Stimulated activated CD4-positive, alpha-beta T cell treated with anti-CD3 and anti-CD28 coated beads, Interleukin-4, amount 100 ng/mL, for 4 hours (primary cell): Measurements from ENCODE around the gene TUBB6.

Experiments used
- DNase-seq, 2 experiments: peaks; one replicate each; pipeline ENCODE4 v3.0.0-alpha.2; 2020

TUBB6 gene

DNA sequence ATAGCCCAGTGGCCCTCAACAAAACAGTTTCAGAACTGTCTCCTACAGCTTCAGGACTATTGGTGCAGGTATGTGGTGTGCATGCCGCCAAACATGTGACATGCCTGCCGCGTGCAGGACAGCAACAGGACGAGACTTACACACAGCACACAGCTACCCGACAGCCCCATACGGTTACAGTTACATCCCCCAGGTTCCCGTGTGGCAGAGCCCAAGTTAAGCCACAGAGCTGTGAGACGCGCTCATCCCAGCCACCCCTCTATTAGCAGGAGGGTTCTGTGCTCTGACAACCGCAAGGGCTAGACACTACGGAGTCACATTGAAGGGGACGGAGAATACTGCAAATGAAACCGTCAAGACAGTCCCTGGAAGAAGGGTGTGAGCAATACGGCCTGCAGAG lies 16.4 kb upstream of the TUBB6 start:
- no peak for DNase-seq

DNA sequence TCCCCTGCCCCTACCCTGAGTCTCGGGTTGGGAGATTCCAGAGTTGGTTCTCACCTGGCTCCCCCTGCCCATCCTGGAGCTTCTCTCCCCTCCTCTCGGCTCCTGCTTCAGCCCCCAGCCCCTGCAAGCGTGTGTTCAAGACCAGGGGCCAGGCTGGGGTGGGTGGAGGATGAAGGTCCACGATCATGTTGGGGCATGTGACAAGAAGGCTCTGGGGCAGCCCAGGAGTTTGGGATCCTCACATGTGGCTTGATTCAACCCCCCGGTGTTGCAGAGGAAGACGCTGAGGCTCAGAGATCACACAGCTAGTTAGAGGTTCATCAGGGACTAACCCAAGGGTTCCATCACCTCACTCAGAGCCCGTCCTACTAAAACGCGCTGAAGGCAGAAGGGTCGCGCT lies 14.2 kb upstream of the TUBB6 start:
- no peak for DNase-seq

DNA sequence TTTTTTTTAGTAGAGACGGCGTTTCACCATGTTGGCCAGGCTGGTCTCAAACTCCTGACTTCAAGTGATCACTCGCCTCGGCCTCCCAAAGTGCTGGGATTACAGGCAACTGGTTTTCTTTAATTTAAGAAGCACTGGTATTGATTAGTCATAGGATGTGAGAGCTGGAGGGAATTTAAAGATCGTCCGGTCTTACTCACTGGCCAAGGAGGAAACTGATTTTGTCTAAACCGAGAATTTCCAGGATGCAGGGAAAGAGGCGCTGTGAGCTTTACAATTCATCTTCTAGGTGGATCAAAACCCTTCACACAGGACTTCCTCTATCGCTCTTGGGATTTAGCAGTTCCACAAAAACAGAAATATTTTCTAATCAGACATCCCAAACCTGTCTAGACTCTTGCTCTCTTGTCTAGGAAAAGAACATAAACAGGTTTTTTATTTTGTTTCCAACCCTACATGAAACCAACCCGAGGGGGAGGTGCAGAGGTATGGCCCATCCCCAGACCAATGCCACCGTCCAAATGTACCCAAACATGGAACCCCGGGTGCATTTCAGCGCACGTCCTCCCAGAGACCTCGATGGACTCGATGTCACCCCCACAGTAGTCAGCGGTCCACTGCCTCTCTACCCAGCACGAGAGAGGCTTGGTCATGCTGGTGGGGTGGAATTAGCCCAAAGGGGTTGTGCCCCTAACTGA lies 12.5 kb upstream of the TUBB6 start:
- DNase-seq, result no peak

DNA sequence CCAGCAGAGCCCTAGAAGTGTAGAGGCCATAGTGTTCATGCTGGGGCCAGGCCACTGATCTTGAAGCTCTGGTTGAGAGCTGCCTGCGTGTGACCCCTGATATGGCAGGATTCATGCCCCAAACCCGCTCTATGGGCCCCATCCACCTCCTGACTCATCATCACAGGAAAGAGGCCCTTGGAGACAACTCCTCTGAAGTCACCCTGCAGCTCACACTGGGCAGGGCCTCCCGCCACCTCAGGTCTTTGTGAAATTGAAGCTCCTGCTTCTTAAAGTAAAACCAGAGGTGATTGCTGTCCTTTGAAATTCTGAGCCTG lies 12.0 kb upstream of the TUBB6 start:
- DNase-seq, result no peak

DNA sequence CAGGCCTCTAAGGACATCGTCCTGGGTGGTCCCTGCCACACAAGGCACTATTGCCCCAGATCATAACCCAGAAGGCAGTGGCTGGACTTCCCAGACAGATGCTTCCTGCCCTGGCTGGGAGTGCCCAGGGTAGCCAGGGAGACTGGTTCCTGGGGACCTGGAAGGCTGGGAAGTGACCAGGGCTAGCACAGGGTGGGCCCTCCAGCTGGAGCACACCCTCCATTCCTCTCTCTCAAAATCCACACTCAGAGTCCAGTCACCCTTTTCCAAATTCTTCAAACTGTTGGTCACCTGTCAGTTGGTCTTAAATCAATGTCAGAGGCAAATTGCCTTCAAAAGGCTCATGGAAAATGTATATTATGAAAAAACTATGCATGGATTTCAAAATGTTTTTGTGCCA lies 11.6 kb upstream of the TUBB6 start:
- DNase-seq, result no peak

DNA sequence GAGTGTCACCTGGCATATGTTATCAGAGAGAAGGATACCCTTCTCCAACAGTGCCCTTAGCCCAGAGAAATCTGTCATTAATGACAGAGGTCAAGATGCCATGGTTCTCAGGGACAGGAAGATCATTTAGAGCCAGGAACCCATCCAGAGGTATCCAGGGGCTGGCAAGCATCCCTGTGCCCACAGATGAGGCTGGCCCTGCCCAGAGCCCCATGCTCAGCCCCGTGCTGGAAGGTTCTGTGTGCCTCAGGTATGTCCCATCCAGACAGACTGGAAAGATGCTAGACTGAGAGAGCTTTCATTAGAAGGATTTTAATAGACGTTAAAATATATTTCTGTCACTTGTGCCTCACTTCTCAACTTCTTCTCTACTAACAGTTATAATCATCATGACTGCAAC lies 8.2 kb upstream of the TUBB6 start:
- no peak for DNase-seq

DNA sequence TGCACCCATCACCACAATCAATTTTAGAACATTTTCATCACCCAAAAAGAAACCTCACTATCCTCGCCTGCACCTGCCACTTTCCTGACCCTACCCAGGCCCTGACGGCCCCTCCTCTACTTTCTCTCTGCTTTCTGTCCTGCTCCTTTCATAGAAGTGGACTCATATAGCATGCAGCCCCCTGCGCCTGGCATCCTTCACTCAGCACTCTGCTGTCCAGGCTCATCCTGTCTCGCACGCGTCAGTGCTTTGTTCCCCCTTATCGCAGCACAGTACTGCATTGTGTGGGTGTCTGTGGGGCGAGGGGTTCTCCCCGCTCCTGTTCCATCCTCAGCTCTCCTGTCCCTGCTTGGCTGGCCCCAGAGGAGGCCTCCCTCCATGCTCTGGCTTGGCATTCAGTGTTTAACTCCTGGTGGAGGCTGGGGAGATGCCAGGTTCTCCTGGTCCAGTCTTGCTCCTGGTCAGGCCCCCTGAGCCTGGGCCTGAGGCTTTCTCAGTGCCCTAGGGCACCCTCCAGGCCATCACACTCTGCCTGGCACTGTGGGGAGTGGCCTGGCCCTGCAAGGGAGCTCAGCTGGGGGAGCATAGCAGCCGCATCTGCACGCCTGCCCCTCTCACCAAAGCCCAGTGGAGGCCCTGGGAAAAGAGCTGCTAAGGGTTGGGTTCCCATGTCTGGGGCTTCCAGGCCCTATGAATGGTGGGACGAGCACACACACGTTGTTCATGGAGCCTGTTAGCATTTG lies 6.6 kb upstream of the TUBB6 start:
- no peak for DNase-seq

DNA sequence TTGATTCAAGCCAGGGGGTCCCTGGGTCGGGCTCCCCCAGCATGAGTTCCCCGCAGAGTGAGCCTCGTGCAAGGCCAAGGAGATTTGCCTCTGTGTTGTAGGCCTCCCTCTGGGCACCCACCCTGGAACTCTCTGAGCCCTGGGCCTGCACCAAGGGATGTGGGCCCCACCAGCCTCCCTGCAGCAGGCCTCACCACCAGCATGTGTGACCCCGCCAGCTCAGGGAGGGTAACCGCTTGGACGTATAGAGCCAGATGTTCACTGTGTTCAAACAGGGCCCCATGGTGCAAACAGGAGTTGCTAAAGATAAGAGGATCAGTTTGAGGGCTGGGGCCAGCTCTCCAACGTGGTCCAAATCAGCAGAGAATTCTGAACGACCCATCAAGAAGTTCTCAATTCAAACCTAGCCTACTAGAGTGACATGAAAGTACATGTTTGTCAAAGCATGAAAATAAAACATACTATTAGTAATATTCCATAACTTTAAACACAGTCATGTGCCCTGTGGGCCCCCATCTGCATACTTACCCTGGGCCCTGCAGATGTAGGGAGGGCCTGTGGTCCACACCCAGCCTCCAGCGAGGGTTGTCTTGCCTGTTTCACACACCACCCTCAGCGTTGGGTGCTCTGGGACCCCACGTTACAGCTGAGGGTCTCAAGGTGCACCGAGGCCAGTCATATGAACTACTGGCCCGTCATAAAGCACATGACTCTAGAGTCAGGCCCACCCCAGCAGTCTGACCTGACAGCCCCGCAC lies 5.5 kb upstream of the TUBB6 start:
- no peak for DNase-seq

DNA sequence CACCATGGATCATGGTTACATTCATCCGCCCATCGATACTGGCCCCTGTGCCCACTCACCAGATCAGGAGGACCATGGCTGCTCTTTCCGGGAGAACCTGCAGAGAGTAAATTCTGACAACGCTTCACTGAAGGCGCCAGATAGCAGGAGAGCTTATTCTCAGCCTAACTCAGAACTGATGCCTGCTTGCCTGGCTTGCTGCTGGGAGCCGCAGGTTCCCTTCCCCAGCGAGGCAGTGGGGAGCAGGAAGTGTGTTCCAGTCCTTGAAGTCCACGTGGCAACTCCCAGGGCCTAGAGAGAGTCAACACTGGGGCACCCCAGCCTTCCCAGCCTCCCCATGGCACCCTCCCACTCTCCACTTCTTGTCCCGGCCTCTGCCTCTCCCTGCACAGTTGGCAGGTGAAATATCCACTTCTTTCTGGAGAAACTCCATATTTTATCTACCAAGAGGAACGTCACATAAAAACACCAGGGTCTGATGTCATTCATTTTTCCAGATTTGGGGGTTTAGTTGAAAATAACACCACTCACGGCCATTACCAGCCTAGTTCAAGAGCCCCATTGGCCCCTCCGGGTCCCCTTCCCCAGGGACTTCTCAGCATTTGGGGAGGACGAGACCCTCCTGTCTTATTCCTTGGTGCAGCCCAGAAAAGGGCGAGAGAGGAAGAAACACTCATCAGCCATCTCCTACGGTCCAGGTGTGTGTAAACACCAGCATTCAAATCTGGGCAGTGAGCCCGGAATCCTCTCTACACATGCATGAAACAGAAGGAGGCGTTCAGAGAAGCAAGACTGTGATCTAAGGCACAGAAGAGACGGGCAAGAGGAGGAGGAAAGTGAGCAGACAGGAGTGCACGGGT lies 3.5 kb upstream of the TUBB6 start:
- no peak for DNase-seq

DNA sequence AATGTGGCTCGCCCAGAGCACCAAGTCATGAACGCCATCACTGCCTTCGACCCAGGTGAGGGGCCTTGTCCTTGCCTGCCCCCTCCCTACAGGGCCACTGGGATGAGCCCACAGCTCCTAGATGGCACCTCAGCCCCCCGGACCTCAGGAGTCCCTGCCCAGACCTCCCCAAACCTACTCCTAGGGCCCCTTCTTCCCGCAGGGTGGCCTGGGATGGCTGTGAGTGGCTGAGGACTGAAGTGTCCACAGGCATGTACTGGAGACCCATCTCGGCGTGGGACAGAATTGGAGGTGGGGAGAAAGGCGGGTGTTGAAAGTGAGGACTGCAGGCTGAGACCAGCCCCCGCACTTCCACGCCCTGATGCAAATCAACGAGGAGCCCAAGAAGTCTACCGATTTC lies 2.8 kb upstream of the TUBB6 start:
- DNase-seq, result no peak

DNA sequence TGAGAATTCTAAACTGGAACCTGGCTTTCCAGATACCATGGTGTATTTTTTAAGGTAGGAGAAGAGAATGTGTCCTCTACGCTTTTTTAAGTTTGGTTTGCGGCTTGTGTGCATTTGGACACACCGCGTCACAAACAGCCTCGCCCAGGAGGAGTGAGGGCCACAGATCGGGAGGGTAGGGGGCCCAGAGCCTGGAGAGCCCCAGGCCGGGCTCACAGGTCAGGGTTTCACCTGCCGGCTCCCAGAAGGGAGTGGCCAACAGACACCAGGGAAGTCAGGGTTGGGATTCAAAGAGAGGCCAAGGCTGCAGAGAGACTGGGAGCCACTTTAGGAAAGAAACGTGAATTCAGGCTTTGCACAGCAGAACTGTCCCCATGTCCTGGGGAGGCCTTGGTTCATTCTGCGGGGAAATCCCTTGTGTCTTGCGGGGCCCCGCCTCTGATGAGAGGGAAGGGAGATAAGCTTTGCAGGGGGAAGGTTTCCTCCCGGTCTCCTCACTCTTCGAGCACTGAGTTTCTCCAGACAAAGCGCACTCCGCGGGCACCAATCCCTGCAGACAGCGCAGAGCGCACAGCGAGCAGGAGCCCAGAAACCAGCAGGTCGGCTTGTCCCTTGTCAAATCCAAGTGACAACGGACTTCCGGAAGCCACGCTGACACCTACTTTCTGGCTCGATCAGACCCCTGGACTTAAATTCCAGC lies 2.0 kb upstream of the TUBB6 start:
- no peak for DNase-seq

DNA sequence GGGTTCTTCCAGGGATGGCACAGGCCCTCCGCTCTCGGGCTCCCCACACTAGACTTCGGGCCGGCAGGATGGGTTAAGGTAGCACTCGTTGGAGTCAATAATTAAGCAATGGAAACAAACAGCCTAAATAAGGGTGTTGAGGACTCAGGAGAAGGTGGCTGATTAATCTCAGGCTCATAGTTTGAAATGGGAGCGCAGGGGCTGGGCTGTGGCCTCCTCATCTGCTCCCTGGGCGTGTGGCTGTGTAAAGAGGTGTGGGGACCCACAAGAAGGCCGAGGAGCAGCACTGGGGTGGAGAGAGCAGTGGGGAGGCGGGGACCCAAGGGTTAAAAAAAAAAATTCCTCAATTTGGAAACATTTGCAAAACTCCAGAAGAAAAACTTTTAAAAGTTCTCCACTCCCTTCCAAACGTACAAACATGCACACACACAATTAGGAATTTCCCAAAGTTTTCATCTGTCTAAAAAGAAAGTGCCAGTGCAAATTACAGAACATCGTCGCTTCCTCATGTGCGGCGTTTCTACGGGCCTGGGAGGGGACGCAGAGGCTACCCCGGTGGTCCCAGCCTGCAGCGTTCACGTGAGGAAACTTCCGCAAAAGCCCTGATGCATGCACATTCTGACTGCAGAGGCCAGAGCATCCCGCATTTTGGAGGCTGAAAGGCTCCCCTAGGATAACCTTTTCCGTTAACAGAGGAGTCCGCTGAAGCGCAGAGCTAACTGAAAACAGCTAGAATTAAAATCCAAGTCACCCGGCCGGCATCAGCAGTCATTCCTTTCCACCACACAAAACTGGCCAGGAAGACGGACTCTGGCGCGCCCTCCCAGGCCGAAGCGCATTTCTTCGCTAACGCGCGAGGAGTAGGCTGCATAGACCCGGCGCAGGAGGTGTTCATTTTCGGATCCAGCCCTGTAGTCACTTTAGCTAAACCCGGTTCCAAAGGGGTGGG lies 1.0 kb upstream of the TUBB6 start:
- DNase-seq, result no peak

DNA sequence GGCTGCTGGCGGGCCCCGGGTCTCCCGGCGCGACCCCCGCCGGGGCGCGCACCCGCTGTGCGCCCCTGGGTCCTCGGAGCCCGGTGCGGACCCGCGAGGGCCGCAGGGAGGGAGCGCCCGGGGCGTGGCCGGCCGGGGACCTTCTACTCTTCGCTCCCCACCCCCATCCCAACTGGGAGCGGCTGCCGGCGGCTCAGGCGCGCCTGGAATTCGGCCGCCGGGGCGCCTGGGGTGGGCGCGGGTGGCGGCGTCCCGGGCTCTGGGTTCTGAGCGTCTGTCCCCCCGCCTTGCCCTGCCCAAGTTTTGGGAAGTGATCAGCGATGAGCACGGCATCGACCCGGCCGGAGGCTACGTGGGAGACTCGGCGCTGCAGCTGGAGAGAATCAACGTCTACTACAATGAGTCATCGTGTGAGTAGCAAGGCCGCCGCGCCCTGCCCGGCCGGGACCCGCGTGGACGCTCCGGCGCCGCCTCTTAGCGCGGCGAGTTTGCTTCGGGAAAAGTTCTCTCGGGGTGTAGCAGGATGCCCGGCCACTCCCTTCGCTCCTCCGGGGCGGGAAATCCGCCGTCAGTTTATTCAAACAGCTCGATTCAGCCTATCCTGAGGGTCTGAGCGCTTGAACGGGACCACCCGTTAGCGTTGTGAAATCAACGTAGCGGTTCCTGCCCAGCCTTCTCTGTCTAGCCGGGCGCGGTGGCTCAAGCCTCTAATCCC lies 502 bp downstream of the TUBB6 start:
- DNase-seq, result no peak

DNA sequence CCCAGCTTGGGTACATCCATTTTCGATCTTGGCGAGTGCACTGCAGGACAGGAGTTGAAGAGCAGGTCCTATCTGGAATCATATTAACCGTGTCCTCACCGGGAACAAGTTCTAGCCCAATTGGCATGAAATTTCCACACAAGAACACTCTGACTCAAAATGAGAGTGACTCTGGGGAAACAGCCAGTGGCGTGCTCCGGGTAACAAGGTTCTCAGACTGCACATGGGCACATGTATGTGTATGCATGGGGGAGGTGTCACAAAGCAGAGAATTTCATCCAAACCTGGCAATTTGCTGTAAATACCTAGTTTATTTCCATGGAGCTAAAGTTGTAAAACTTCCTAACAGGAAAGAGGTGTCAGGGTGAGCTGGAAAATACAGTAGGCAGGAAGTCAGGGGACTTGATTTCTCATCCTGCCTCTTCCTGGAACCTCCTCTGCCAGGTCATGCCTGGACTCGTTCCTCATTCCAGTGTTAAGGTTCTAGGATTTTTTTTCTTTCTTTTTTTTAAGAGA lies 1.7 kb downstream of the TUBB6 start:
- DNase-seq, result no peak

DNA sequence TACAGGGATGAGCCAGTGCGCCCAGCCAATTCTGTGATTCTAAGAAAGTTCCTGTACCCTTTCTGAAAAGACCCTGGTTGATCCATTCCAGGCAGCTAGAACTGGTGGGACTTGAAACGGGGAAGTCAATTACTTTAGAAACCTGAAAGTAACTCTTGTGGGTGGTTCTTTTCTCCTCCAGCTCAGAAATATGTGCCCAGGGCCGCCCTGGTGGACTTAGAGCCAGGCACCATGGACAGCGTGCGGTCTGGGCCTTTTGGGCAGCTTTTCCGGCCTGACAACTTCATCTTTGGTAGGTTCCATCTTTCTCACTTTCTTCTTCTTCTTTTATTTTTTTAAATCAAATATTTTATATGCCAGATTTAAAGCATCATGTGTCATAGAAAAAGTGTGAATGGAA lies 2.7 kb downstream of the TUBB6 start:
- no peak for DNase-seq

DNA sequence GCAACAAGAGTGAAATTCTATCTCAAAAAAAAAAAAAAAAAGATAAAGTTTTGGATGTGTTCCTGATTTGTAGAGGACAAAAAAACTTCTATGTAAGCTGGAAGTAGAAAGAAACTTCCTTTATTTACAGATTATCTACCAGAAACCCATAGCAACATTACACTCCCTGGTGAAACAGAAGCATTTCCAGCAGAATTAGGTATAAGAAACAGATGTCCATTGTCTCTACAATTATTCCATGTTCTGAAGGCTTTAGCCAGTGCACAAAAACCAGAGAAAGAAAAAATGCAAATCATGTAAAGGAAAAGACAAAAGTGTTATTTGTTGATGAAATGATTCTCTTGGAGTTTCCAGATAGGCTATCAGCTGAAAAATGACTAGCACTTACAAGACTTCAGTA lies 4.9 kb downstream of the TUBB6 start:
- DNase-seq, result no peak

DNA sequence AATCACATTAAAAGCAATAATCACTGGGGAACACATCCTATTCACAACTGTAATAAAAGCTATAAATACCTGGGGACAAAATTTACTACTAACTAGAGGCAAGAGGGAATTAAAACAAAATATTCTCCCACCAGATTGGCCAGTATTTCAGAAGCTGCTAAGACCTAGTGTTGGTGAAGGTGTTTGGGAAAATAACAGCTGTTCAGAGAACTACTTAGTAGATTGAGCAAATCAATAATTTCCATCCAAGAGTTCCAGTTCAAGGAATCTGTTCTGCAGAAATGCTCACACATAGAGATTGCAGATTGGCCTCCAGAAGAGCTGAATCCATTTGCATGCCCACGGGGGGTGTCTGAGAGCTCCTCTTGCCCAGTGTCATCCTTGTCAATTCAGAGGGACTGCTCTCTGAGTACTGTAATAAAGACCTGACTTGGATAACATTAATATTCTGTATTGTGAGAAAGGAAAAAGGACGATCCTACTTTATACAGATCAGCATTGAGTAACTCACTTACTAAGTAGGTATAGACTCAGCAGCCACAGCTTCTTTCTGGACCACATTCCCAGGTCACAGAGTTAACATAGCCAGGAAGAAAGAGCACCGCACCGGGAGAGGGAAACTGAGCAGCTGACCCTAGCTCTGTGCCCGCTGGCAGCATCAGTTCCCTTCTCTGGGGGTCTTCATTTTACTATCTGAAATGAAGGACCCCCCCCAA lies 5.6 kb downstream of the TUBB6 start:
- no peak for DNase-seq

DNA sequence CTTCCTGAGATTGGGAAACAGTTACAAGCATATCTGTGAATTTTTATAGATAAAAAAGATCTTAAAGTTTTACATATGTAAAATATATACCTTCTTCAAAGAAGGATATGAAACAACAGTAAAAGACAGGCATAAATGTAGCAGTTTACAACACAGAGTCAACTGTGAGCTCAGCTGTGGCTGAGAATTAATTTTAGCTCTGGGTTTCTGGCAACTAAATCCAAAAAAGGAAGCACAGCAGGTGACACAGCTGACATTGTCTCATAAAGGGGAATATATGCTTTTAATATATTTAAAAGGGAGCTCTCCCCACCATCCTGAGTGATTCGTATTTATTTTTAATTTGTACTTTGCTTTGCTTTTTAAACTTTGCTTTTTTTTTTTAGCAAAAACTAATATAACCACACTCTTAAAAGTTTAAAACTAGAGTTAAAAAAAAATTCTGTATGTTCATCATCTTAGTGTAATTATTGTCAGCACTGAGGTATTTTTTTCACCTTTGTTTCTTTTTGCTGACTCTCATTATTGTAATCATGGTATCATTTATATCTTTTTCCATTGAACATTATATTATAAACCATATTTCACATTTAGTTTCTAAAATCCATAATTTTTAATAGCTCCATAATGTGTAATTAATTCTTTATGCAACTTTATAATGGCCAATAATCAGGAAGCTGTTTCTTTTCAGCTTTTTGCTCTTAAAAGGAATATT lies 6.7 kb downstream of the TUBB6 start:
- no peak for DNase-seq

DNA sequence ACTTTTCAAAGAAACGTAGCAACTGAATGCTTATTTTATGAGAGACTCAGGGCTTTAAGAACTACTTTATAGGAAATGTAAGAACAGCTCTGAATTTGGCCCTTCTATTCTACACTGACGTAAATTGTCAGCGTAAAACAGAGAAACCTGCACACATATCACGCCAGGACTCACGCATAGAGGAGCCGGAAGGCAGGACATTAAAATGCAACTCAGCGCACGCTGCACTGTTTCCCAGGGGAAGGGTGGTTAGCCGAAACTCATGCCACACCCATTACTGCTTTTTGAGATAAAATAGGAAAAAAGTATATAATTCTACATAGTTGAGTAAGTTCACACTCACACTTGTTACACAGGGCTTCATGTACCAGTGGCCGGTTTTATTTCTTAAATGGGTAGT lies 7.4 kb downstream of the TUBB6 start:
- DNase-seq, result no peak
